Stimulated activated CD8-positive, alpha-beta memory T cell treated with anti-CD3 and anti-CD28 coated beads, Interleukin-15, amount 100 ng/mL, for 24 hours (primary cell): ENCODE measurements around the gene TBC1D3B.
"Not testable (repeated sequence)": the region's sequence is repeated elsewhere in the genome, so short reads cannot be mapped to it uniquely, and the experiment has no call there.

ENCODE experiments used
- DNase-seq: peaks from one replicate; pipeline ENCODE4 v3.0.0-alpha.2; 2020; ENCODE audit warnings: low read depth

Gene TBC1D3B

DNA sequence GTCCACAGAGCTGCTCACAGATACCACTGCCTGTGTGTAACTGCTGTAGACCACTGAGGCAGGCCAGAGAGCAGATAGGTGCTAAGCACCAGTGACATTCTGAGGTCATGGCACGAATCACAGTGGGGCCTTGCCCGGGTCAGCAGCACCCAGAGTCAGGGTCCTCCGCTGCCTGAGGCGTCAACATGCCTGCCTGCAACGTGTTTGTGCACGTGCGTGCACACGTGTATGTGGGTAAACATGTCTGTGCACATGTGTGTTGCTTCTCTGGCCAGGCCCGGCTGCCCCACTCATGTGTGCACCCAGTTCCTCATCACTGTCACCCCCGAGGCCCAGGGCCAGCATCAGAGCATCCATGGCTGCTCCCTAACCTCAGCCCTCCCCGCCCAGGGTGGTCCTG is at the start of gene TBC1D3B:
TBC1D3B (minus strand) TSS at position 101 of the 400 bp plus-strand sequence. CDS start 1,586 bp downstream, outside the sequence.
- DNase-seq: not testable (repeated sequence)

GRCh38 chr17:36222967-36223366 is 46.5 kb upstream of the TBC1D3B start:
- DNase-seq: not testable (repeated sequence)

DNA sequence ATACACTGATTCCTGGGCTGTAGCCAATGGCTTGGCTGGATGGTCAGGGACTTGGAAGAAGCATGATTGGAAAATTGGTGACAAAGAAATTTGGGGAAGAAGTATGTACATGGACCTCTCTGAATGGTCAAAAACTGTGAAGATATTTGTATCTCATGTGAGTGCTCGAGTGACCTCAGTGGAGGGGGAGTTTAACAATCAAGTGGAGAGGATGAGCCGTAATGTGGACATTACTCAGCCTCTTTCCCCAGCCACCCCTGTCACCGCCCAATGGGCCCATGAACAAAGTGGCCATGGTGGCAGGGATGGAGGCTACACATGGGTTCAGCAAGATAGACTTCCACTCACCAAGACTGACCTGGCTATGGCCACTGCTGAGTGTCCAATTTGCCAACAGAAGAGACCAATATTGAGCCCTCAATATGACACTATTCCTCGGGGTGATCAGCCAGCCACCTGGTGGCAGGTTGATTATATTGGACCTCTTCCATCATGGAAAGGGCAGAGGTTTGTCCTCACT is 45.2 kb upstream of the TBC1D3B start:
- DNase-seq: not testable (repeated sequence)

DNA sequence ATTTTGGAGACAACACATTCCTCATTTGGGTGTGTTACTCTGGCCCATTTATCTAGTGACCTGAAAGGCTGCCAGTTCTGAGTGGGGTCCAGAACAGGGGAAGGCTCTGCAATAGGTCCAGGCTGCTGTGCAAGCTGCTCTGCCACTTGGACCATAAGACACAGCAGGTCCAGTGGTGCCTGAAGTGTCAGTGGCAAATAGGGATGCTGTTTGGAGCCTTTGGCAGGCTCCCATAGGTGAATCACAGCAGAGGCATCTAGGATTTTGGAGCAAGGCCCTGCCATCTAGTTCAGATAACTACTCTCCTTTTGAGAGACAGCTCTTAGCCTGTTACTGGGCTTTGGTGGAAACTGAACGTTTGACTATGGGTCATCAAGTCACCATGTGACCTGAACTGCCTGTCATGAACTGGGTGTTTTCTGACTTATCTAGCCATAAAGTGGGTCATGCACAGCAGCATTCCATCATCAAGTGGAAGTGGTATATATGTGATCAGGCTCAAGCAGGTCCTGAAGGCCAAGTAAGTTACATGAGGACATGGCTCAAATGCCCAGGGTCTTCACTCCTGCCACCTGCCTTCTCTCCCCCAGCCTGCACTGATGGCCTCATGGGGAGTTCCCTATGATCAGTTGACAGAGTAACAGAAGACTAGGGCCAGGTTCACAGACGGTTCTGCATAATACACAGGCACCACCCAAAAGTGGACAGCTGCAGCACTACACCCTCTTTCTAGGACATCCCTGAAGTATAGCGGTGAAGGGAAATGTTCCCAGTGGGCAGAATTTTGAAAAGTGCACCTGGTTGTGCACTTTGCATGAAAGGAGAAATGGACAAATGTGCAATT is 44.5 kb upstream of the TBC1D3B start:
- DNase-seq: not testable (repeated sequence)

GRCh38 chr17:36219556-36219955 is 43.1 kb upstream of the TBC1D3B start:
- DNase-seq: not testable (repeated sequence)

DNA sequence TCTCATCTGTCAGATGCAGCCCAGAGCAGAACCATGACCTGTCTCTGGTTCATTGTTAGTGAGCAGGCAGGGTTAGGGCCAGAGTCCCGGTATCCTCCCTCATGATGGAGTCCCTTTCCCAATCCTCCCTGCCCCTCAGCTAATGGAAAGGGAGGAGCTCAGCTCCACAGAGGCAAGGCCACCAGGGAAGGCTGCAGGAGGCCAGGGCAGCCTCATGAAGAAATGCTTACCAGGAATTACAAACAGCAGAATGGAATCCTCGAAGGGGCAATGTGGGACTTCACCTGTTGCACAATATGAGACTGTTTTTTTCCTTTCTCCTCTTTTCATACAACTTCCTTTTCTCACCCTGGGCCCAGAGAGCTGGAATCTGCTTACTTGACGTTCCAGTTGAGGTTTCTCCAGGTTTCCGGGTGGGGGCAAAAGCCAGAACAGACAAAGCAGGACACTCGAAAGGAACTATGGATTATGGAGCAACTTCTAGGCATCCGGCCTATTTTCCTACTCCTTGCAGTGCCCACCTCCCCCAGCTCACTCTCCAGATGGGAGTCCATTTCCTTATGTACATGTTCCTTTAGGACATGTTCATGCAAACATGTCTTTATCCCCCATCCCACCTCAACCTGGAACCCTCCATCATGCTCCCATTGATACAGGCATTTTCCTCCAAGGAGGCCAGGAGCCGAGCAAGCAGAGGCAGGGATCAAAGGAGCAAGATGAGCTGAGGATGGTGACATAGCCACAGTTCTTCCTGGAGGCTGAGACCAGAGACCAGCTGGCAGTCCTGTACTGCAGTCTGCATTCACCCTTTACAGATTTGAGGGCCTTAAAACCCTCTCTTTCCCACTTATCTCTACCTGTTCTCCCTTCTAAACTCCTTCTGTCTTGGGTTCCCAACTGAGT is 39.2 kb upstream of the TBC1D3B start:
- not testable (repeated sequence) for DNase-seq

GRCh38 chr17:36214918-36215317 is 38.5 kb upstream of the TBC1D3B start:
- no peak for DNase-seq

- DNase-seq: no peak
Measured at GRCh38 chr17:36213695-36214094, 37.3 kb upstream of the TBC1D3B start.

GRCh38 chr17:36212966-36213365 is 36.5 kb upstream of the TBC1D3B start:
- no peak for DNase-seq

DNA sequence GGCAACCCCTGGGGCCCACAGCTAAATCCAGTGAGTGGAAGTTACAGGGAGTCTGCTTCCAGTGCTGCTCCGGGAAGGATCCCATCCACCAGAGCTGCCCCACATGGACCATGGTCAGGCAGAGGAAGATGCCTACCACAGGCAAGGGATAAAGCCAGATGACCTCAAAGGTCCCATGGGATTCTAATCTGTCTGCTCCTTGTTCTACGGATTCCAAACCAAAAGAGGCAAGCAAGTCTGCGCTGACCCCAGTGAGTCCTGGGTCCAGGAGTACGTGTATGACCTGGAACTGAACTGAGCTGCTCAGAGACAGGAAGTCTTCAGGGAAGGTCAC is 35.8 kb upstream of the TBC1D3B start:
- no peak for DNase-seq

DNA sequence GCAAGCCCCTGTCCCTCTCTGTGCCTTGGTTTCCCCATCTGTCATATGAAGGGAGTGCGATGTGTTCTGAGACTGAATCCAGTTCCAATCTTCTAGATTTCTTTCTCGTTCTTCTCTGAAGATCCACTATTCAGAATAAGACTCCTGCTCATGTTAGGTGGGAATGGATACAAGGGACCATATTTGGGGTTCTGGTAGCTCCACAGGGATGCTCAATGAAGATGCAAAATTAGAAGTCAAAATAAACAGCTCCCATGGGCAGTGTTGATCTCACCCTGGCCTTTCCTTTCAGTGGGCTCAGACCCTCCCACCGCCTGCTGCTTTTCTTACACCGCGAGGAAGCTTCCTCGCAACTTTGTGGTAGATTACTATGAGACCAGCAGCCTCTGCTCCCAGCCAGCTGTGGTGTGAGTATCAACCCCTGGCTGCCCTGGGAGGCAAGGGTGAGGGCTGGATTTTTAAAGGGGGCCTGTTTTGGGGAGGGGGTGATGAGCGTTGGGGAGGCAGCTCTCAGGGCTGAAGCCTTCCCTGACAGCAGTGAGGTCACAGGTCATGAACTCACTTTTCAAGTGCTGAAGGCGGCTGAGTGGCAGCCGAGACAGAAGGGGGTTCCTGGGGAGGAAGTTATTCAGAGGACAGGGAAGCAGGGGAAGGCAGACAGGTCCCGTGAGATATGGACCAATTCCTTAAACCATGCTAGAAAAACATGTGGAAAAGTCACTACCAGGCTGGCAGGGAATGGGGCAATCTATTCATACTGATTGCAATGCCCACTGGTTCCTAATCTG is 35.2 kb upstream of the TBC1D3B start:
- DNase-seq: not testable (repeated sequence)

GRCh38 chr17:36210439-36211211 is 34.2 kb upstream of the TBC1D3B start, which contains the start of gene CCL4L2:
TSS of gene CCL4L2 (plus strand) at chr17:36211063.
- not testable (repeated sequence) for DNase-seq

DNA sequence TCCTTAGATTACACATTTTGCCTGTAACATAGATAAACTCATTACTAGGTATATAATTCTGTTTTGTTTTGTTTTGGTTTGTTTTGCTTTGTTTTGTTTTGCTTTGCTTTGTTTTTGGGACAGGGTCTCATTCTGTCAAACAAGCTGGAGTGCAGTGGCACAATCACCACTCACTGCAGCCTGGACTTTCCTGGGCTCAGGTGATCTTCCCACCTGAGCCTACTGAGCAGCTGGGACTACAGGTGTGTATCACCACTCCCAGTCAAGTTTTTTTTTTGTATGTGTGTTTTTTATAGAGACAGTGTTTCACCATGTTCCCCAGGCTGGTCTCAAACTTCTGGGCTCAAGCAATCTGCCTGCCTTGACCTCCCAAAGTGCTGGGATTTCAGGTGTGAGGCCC is 33.1 kb upstream of the TBC1D3B start:
- DNase-seq: no peak

DNA sequence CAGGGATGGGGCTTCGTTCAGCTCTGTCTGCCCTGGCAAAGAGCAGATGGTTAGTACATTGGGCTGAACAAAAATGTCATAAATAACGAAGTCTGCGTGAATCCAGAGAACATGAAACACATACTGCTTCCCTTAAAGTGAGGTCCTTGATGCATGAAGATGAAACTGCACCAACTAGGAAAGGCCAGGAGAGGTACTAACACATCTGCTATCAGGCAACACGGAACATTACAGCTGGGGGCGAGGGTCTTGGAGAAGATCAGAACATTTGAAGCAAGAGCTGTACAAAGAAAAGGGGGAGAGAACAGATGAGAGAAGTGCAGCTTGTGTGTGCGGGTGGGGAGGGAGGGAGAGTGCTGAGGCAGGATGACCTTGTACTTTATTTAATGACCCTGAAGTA is 30.9 kb upstream of the TBC1D3B start:
- DNase-seq: not testable (repeated sequence)

- DNase-seq: not testable (repeated sequence)
Measured at GRCh38 chr17:36206486-36206821, 30.0 kb upstream of the TBC1D3B start.

DNA sequence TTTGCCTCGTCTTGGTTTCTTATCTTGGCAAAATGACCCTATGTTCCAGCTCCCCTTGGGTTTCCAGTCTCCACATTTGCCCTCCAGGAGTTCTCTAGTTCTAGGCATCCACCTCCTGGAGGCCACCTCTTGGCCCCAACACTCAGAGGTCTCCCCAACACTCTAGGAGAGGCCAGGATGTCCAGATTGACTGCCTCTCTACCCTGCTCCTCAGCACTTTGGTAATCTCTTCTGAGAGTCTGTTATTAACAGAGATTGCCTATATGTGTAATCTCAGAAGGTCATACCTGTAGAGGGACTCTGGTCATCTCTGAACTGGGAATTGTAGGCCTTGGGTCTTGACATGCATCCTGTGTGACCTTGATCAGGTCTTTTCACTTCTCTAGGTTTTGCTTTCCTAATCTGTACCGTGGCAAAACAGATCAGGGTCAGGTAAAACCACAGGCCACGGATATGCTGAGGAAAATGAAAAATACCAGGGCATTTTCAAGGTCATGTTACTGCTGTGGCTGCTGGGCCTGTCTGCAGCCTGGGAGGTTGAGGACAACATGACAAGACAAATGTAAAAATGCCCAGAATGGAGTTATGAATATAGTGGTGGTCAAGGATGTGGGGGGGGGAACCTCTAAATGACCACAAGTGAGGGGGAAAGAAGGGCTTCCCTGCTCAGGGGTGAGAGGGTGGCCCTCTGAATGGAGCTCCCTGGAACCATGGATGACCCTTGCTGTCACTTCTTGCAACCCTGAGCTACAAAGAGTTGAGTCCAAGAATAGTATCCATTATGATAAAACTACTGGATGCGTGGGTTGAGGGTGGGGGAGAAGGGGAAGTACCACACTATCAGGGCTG is 29.4 kb upstream of the TBC1D3B start:
- no peak for DNase-seq

- no peak for DNase-seq
Measured at GRCh38 chr17:36204724-36205500, 28.5 kb upstream of the TBC1D3B start.

- DNase-seq: no peak
Measured at GRCh38 chr17:36203335-36203734, 26.9 kb upstream of the TBC1D3B start.

DNA sequence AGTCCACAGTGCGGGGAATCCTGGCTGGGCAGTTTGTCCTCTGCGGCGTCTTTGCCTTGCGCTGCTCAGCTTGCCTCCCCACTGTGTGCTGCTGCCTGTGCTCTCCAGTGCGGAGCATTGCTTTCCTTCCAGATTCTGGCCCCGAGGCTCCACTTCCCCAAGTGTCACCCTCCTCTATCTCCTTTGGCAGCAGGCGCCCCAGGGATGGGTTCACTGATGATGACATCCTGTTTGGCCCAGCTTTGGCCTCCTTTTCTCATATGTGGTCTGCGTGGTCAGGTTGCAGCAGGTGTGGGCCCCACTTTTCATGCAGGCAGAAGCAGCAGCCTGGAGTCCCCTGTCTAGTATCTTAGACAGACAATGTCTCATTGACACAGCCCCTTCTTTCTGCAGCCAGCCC is 25.1 kb upstream of the TBC1D3B start:
- DNase-seq: not testable (repeated sequence)
